H9 (cell line): ENCODE results near the gene HSPA2. TPM values are rescaled to one million over a fixed set of nuclear protein-coding genes. Genes with fewer than 3 reads are reported as not detected.

Experiments
- DNase-seq: peaks from one replicate; pipeline ENCODE4 v3.0.0-alpha.2; 2017
- H2AFZ ChIP-seq: one replicate; pipeline ENCODE4 v1.6.1; 2013; ENCODE audit warnings: mild to moderate bottlenecking, low read length, control low read depth, moderate library complexity
- H2AK5ac ChIP-seq: 2 replicates; pipeline ENCODE4 v1.6.1; 2013; ENCODE audit warnings: low read length, control low read depth, mixed read lengths; ENCODE audit not compliant: insufficient read length
- H2BK120ac ChIP-seq: one replicate; pipeline ENCODE4 v1.6.1; 2013; ENCODE audit warnings: low read depth, mild to moderate bottlenecking, low read length, control low read depth, inconsistent platforms; ENCODE audit not compliant: poor library complexity, severe bottlenecking
- H2BK12ac ChIP-seq: 2 replicates; pipeline ENCODE4 v1.6.1; 2013; ENCODE audit warnings: low read length, control low read depth, mixed read lengths, low read depth; ENCODE audit not compliant: insufficient read length
- H2BK15ac ChIP-seq: 2 replicates; pipeline ENCODE4 v1.6.1; 2013; ENCODE audit warnings: low read depth, low read length, control low read depth
- H2BK20ac ChIP-seq: one replicate; pipeline ENCODE4 v1.6.1; 2013; ENCODE audit warnings: low read depth, mild to moderate bottlenecking, low read length, control low read depth, inconsistent platforms; ENCODE audit not compliant: poor library complexity, severe bottlenecking
- H2BK5ac ChIP-seq: 2 replicates; pipeline ENCODE4 v1.6.1; 2013; ENCODE audit warnings: low read length, control low read depth, mixed read lengths; ENCODE audit not compliant: insufficient read length
- H3K14ac ChIP-seq: 2 replicates; pipeline ENCODE4 v1.6.1; 2013; ENCODE audit warnings: low read length, control low read depth; ENCODE audit not compliant: insufficient read depth
- H3K18ac ChIP-seq: 2 replicates; pipeline ENCODE4 v1.6.1; 2013; ENCODE audit warnings: low read depth, mild to moderate bottlenecking, mixed read lengths, low read length, control low read depth; ENCODE audit not compliant: insufficient read length
- H3K23ac ChIP-seq: 2 replicates; pipeline ENCODE4 v1.6.1; 2013; ENCODE audit warnings: low read length, control low read depth, mixed read lengths, low read depth; ENCODE audit not compliant: insufficient read length
- H3K23me2 ChIP-seq: 2 replicates; pipeline ENCODE4 v1.6.1; 2013; ENCODE audit warnings: low read depth, mild to moderate bottlenecking, mixed read lengths, low read length, control low read depth; ENCODE audit not compliant: insufficient read length, poor library complexity, severe bottlenecking
- H3K27ac ChIP-seq: 2 replicates; pipeline ENCODE4 v1.5.1; 2013; ENCODE audit warnings: low read length, control low read depth, mixed read lengths, low read depth; ENCODE audit not compliant: insufficient read length
- H3K27me3 ChIP-seq: 2 replicates; pipeline ENCODE4 v1.6.1; 2013; ENCODE audit warnings: low read length, control low read depth, inconsistent platforms; ENCODE audit not compliant: insufficient read depth
- H3K4ac ChIP-seq: 2 replicates; pipeline ENCODE4 v1.6.1; 2013; ENCODE audit warnings: low read depth, mild to moderate bottlenecking, control low read depth, inconsistent platforms, low read length, moderate library complexity
- H3K4me1 ChIP-seq: 2 replicates; pipeline ENCODE4 v1.6.1; 2013; ENCODE audit warnings: low read length, control low read depth, inconsistent platforms; ENCODE audit not compliant: insufficient read depth
- H3K4me2 ChIP-seq: 2 replicates; pipeline ENCODE4 v1.6.1; 2013; ENCODE audit warnings: low read length, control low read depth, mixed read lengths; ENCODE audit not compliant: insufficient read length, insufficient read depth
- H3K56ac ChIP-seq: 2 replicates; pipeline ENCODE4 v1.6.1; 2013; ENCODE audit warnings: low read depth, mild to moderate bottlenecking, mixed read lengths, low read length, control low read depth; ENCODE audit not compliant: insufficient read length
- H3K79me1 ChIP-seq: 2 replicates; pipeline ENCODE4 v1.6.1; 2013; ENCODE audit warnings: low read depth, mild to moderate bottlenecking, moderate library complexity, low read length, control low read depth, inconsistent platforms; ENCODE audit not compliant: insufficient read depth, poor library complexity, severe bottlenecking
- H3K79me2 ChIP-seq: 2 replicates; pipeline ENCODE4 v1.6.1; 2013; ENCODE audit warnings: low read length, control low read depth, inconsistent platforms; ENCODE audit not compliant: insufficient read depth
- H3K9ac ChIP-seq: 2 replicates; pipeline ENCODE4 v1.6.1; 2013; ENCODE audit warnings: low read length, control low read depth, mixed read lengths; ENCODE audit not compliant: insufficient read length; ENCODE audit errors: extremely low read depth
- H3K9me3 ChIP-seq: one replicate; pipeline ENCODE4 v1.6.1; 2013; ENCODE audit warnings: low read depth, low read length, inconsistent platforms; ENCODE audit not compliant: control insufficient read depth
- H3T11ph ChIP-seq: one replicate; pipeline ENCODE4 v1.6.1; 2013; ENCODE audit warnings: mild to moderate bottlenecking, low read length, control low read depth, inconsistent platforms
- H4K20me1 ChIP-seq: one replicate; pipeline ENCODE4 v1.6.1; 2013; ENCODE audit not compliant: control insufficient read depth, insufficient read length, insufficient read depth
- H4K5ac ChIP-seq: 2 replicates; pipeline ENCODE4 v1.6.1; 2013; ENCODE audit warnings: low read depth, mild to moderate bottlenecking, mixed read lengths, low read length, control low read depth; ENCODE audit not compliant: insufficient read length
- H4K8ac ChIP-seq: replicated peaks from 2 replicates; pipeline ENCODE4 v1.6.1; 2013; ENCODE audit warnings: low read length, control low read depth, mixed read lengths, low read depth; ENCODE audit not compliant: insufficient read length
- H4K91ac ChIP-seq: 2 replicates; pipeline ENCODE4 v1.6.1; 2013; ENCODE audit warnings: low read depth, mild to moderate bottlenecking, moderate library complexity, mixed read lengths, low read length, control low read depth; ENCODE audit not compliant: insufficient read length
- H3K27ac Mint-ChIP-seq, 3 experiments: 2 replicates in 2 of 3; 3 replicates in 1 of 3; pipeline ENCODE4 v1.8.0; 2020 to 2021; ENCODE audit warnings: mixed read lengths in 3 of 3, mild to moderate bottlenecking in 1 of 3, moderate library complexity in 1 of 3
- H3K27me3 Mint-ChIP-seq: 2 replicates; pipeline ENCODE4 v1.8.0; 2021; ENCODE audit warnings: low read depth, mild to moderate bottlenecking, moderate library complexity, mixed read lengths
- H3K36me3 Mint-ChIP-seq, 3 experiments: 2 replicates in 2 of 3; 3 replicates in 1 of 3; pipeline ENCODE4 v1.8.0; 2020 to 2021; ENCODE audit warnings: low read depth in 3 of 3, mixed read lengths in 3 of 3; ENCODE audit not compliant: insufficient read depth in 1 of 3
- H3K4me1 Mint-ChIP-seq, 2 experiments: 2 replicates each; pipeline ENCODE4 v1.8.0; 2020; ENCODE audit warnings: mixed read lengths in 2 of 2
- H3K4me3 Mint-ChIP-seq, 2 experiments: 2 replicates in 1 of 2; 3 replicates in 1 of 2; pipeline ENCODE4 v1.8.0; 2020 to 2021; ENCODE audit warnings: mild to moderate bottlenecking in 2 of 2, mixed read lengths in 2 of 2, moderate library complexity in 1 of 2
- H3K9me3 Mint-ChIP-seq, 2 experiments: 2 replicates in 1 of 2; 3 replicates in 1 of 2; pipeline ENCODE4 v1.8.0; 2020; ENCODE audit warnings: mild to moderate bottlenecking in 2 of 2, mixed read lengths in 2 of 2, moderate library complexity in 1 of 2
- WGBS: extraction: QIAGEN DNeasy Blood & Tissue Kit; methylation state at CpG from one replicate; pipeline ENCODE4 v1.1.7; 2013; ENCODE audit warnings: missing lambda C conversion rate, low lambda C conversion rate, mixed read lengths; ENCODE audit not compliant: insufficient read length; ENCODE audit errors: extremely low coverage; 5-methylcytosine and 5-hydroxymethylcytosine counted together
- total RNA-seq: library from RNA; stranded (reverse); gene quantifications from 2 replicates; pipeline ENCODE4 v1.2.1, GENCODE V29; 2021
- TF ChIP-seq, protein P1 (sequence below): fragments of 200-600 bp; sonication (generic); conservative IDR thresholded peaks from 3 replicates; pipeline ENCODE4 v1.8.0; 2021; ENCODE audit warnings: antibody characterized with exemption, mild to moderate bottlenecking

The HSPA2 gene
- total RNA-seq, 1 experiment from 2014 or later, result 25.8 TPM

DNA sequence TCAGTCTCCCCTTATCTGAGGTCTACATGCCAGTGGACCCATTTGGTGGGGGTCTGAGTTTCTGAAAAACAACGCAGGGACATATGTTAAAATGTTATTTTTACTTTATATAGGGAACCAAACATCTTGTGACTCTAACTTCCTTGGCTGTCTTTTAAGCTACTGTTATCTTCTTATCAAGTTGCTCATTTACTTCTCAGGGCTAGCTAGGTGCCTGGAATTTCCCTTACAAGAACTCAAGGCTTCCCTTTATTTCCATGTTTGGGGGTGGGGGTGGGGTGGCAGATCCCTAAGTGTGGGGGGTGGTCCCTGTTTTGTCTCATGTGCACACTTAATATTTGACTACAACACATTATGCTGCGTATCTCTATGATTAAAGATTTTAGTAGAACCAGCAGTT is 40.8 kb downstream of the HSPA2 start:
- no peak overlapping the region for H2AFZ ChIP-seq
- H3K4me2 ChIP-seq, result no peak overlapping the region
- no peak overlapping the region for H3K23ac ChIP-seq
- H3K4ac ChIP-seq, result no peak overlapping the region
- H2BK5ac ChIP-seq, result no peak overlapping the region
- H3K4me1 Mint-ChIP-seq, result peaks cover 25 to 27% of the 10 kb centered on the region in 2 experiments
- H2BK120ac ChIP-seq, result no peak overlapping the region
- H3K79me2 ChIP-seq, result no peaks in the 10 kb centered on the region
- no peak overlapping the region for H3K27ac Mint-ChIP-seq
- no peak overlapping the region for H3K18ac ChIP-seq
- H3T11ph ChIP-seq, result no peak overlapping the region
- H3K27me3 ChIP-seq, result no peaks in the 10 kb centered on the region
- H2BK20ac ChIP-seq, result no peak overlapping the region
- DNase-seq, result no peak
- H3K4me1 ChIP-seq, result peaks cover 3% of the 10 kb centered on the region; the same call in 1 of the 2 replicates
- no peaks in the 10 kb centered on the region for H3K79me1 ChIP-seq
- H2BK15ac ChIP-seq, result no peak overlapping the region
- no peaks in the 10 kb centered on the region for H3K36me3 Mint-ChIP-seq
- H4K20me1 ChIP-seq, result no peaks in the 10 kb centered on the region
- H3K56ac ChIP-seq, result no peak overlapping the region
- no peak overlapping the region for H3K27ac ChIP-seq
- H3K9ac ChIP-seq, result no peak overlapping the region
- H2BK12ac ChIP-seq, result no peak overlapping the region
- H4K5ac ChIP-seq, result no peak overlapping the region
- H3K4me3 Mint-ChIP-seq, result no peak overlapping the region
- H4K91ac ChIP-seq, result no peak overlapping the region
- WGBS, result no CpG with 5 or more reads among the region's 2 CpGs
- no peaks in the 10 kb centered on the region for H3K9me3 Mint-ChIP-seq
- H3K9me3 ChIP-seq, result no peaks in the 10 kb centered on the region
- H3K23me2 ChIP-seq, result no peaks in the 10 kb centered on the region
- no peak overlapping the region for H2AK5ac ChIP-seq
- TF ChIP-seq, protein P1, sequence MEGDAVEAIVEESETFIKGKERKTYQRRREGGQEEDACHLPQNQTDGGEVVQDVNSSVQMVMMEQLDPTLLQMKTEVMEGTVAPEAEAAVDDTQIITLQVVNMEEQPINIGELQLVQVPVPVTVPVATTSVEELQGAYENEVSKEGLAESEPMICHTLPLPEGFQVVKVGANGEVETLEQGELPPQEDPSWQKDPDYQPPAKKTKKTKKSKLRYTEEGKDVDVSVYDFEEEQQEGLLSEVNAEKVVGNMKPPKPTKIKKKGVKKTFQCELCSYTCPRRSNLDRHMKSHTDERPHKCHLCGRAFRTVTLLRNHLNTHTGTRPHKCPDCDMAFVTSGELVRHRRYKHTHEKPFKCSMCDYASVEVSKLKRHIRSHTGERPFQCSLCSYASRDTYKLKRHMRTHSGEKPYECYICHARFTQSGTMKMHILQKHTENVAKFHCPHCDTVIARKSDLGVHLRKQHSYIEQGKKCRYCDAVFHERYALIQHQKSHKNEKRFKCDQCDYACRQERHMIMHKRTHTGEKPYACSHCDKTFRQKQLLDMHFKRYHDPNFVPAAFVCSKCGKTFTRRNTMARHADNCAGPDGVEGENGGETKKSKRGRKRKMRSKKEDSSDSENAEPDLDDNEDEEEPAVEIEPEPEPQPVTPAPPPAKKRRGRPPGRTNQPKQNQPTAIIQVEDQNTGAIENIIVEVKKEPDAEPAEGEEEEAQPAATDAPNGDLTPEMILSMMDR, result no peak
- no peaks in the 10 kb centered on the region for H3K27me3 Mint-ChIP-seq
- no peak overlapping the region for H4K8ac ChIP-seq
- no peak overlapping the region for H3K14ac ChIP-seq
